Epithelial cell of esophagus (primary cell): ENCODE data around the gene LEF1.
"Not testable (repeated sequence)": the region's sequence is repeated elsewhere in the genome, so short reads cannot be mapped to it uniquely, and the experiment has no call there.

Experiments used
- DNase-seq: peaks from one replicate; pipeline ENCODE4 v3.0.0; 2010; ENCODE audit warnings: low read depth
- H3K4me3 ChIP-seq: 2 replicates; pipeline ENCODE4 v1.5.1; 2011; ENCODE audit warnings: mild to moderate bottlenecking, low read length, control low read depth
- CTCF ChIP-seq: IDR thresholded peaks from 2 replicates; pipeline ENCODE4 v1.5.1; 2011; ENCODE audit warnings: low read depth, mild to moderate bottlenecking, low read length, control low read depth, inconsistent platforms; ENCODE audit not compliant: insufficient read depth; ENCODE audit errors: missing control alignments

Gene LEF1

GRCh38 chr4:108024085-108024877, 144.5 kb downstream of the LEF1 start:
- no peak for TF ChIP-seq CTCF
- no peak for DNase-seq
- H3K4me3 ChIP-seq, result no peak overlapping the region

GRCh38 chr4:108018884-108019187, 149.9 kb downstream of the LEF1 start:
- TF ChIP-seq CTCF, result no peak
- H3K4me3 ChIP-seq, result no peak overlapping the region
- DNase-seq, result no peak

GRCh38 chr4:108018040-108018883, 150.5 kb downstream of the LEF1 start:
- TF ChIP-seq CTCF, result peak; percentile 93
- DNase-seq, result peak; percentile 81
- no peak overlapping the region for H3K4me3 ChIP-seq

GRCh38 chr4:108013955-108014354, 154.8 kb downstream of the LEF1 start:
- no peak for TF ChIP-seq CTCF
- H3K4me3 ChIP-seq, result no peak overlapping the region
- DNase-seq, result no peak

GRCh38 chr4:108013327-108013726, 155.4 kb downstream of the LEF1 start:
- no peak overlapping the region for H3K4me3 ChIP-seq
- TF ChIP-seq CTCF, result no peak
- DNase-seq, result no peak

- not testable (repeated sequence) for H3K4me3 ChIP-seq
- peak; percentile 34 for DNase-seq
Observed at GRCh38 chr4:108012382-108012781, 156.3 kb downstream of the LEF1 start.

- no peak for TF ChIP-seq CTCF
- no peak overlapping the region for H3K4me3 ChIP-seq
- peak; percentile 69 for DNase-seq
Observed at GRCh38 chr4:108010167-108010566, 158.6 kb downstream of the LEF1 start.
